ENCODE measurements around the gene HBP1.
"Not testable (repeated sequence)": the region's sequence is repeated elsewhere in the genome, so short reads cannot be mapped to it uniquely, and the experiment has no call there.

Gene HBP1

GRCh38 chr7:107212725-107213124, 43.9 kb downstream of the HBP1 start:
- TF ChIP-seq POLR2A (IDR thresholded peaks at IDR 0.05; ENCODE audit: low read depth, low read length) = no peak
- FAIRE-seq = no peak

GRCh38 chr7:107213193-107213788, 44.5 kb downstream of the HBP1 start:
- TF ChIP-seq POLR2A (IDR thresholded peaks at IDR 0.05; ENCODE audit: low read depth, low read length) = no peak
- DNase-seq (ENCODE audit: insufficient read length, low spot score) (no peak), FAIRE-seq (no peak)

More at GRCh38 chr7:107212725-107213124, 43.9 kb downstream of the HBP1 start:
- no peak for DNase-seq (ENCODE audit: insufficient read length, low spot score)

- no peak for DNase-seq (ENCODE audit: insufficient read length, low spot score)
- FAIRE-seq = no peak
- TF ChIP-seq POLR2A (IDR thresholded peaks at IDR 0.05; ENCODE audit: low read depth, low read length) = no peak
Observed at GRCh38 chr7:107213945-107214344, 45.1 kb downstream of the HBP1 start.

GRCh38 chr7:107219563-107220244, 50.9 kb downstream of the HBP1 start:
- no peak for DNase-seq (ENCODE audit: insufficient read length, low spot score)
- TF ChIP-seq POLR2A (IDR thresholded peaks at IDR 0.05; ENCODE audit: low read depth, low read length) = no peak
- no peak for FAIRE-seq

GRCh38 chr7:107220356-107220755, 51.6 kb downstream of the HBP1 start:
- no peak for TF ChIP-seq POLR2A (IDR thresholded peaks at IDR 0.05; ENCODE audit: low read depth, low read length)
- FAIRE-seq (no peak), DNase-seq (ENCODE audit: insufficient read length, low spot score) (no peak)

GRCh38 chr7:107220806-107221205, 52.0 kb downstream of the HBP1 start:
- not testable (repeated sequence) for FAIRE-seq; DNase-seq (ENCODE audit: insufficient read length, low spot score)

- FAIRE-seq (no peak), DNase-seq (ENCODE audit: insufficient read length, low spot score) (no peak)
- no peak for TF ChIP-seq POLR2A (IDR thresholded peaks at IDR 0.05; ENCODE audit: low read depth, low read length)
Observed at GRCh38 chr7:107224374-107225223, 55.8 kb downstream of the HBP1 start.

GRCh38 chr7:107228291-107228690, 59.5 kb downstream of the HBP1 start:
- TF ChIP-seq POLR2A (IDR thresholded peaks at IDR 0.05; ENCODE audit: low read depth, low read length) = no peak
- no peak for FAIRE-seq

GRCh38 chr7:107230334-107230733, 61.5 kb downstream of the HBP1 start:
- TF ChIP-seq POLR2A (IDR thresholded peaks at IDR 0.05; ENCODE audit: low read depth, low read length) = no peak
- DNase-seq (ENCODE audit: insufficient read length, low spot score) (no peak), FAIRE-seq (no peak)

More at GRCh38 chr7:107228291-107228690, 59.5 kb downstream of the HBP1 start:
- DNase-seq (ENCODE audit: insufficient read length, low spot score) = no peak

GRCh38 chr7:107232568-107233090, 63.8 kb downstream of the HBP1 start:
- FAIRE-seq (no peak), DNase-seq (ENCODE audit: insufficient read length, low spot score) (no peak)
- no peak for TF ChIP-seq POLR2A (IDR thresholded peaks at IDR 0.05; ENCODE audit: low read depth, low read length)

GRCh38 chr7:107233174-107233573, 64.4 kb downstream of the HBP1 start:
- DNase-seq (ENCODE audit: insufficient read length, low spot score) = no peak
- TF ChIP-seq POLR2A (IDR thresholded peaks at IDR 0.05; ENCODE audit: low read depth, low read length) = no peak
- no peak for FAIRE-seq

GRCh38 chr7:107233981-107234380, 65.2 kb downstream of the HBP1 start:
- no peak for FAIRE-seq
- no peak for TF ChIP-seq POLR2A (IDR thresholded peaks at IDR 0.05; ENCODE audit: low read depth, low read length)
- no peak for DNase-seq (ENCODE audit: insufficient read length, low spot score)

- DNase-seq (ENCODE audit: insufficient read length, low spot score) (no peak), FAIRE-seq (no peak)
- TF ChIP-seq POLR2A (IDR thresholded peaks at IDR 0.05; ENCODE audit: low read depth, low read length) = no peak
Observed at GRCh38 chr7:107234436-107234835, 65.6 kb downstream of the HBP1 start.

GRCh38 chr7:107236862-107237261, 68.1 kb downstream of the HBP1 start:
- FAIRE-seq (no peak), DNase-seq (ENCODE audit: insufficient read length, low spot score) (no peak)

More at GRCh38 chr7:107236862-107237261, 68.1 kb downstream of the HBP1 start:
- no peak for TF ChIP-seq POLR2A (IDR thresholded peaks at IDR 0.05; ENCODE audit: low read depth, low read length)

Data from H54 (cell line).